Hippocampal formation (tissue), 2 donors: Measurements from ENCODE around the gene PPP1R3D.
"Not testable (repeated sequence)": the region's sequence is repeated elsewhere in the genome, so short reads cannot be mapped to it uniquely, and the experiment has no call there.

Experiments
- DNase-seq, 2 donors: peaks; one replicate each; lab custom pipeline; 2025; lab: John Stamatoyannopoulos, UW

The PPP1R3D gene

GRCh38 chr20:59925359-59925758 lies 14.7 kb downstream of the PPP1R3D start:
- no peak for DNase-seq

DNA sequence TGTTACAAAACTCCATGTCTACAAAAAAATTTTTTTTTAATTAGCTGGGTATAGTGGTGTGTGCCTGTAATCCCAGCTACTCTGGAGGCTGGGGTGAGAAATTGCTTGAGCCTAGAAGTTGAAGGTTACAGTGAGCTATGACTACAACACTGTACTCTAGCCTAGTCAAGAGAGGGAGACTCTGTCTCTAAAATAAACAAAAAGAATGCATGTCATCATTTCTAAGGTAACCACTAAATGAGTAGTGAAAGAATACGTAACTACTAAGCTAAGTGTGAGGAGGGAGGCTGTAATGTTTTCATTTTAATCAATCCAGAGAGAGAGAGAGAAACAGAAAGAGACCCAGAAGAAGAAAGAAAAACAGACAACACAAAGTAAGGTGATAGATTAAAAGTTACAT lies 16.6 kb downstream of the PPP1R3D start:
- DNase-seq: no peak

GRCh38 chr20:59920944-59921343 lies 19.2 kb downstream of the PPP1R3D start:
- DNase-seq: no peak

DNA sequence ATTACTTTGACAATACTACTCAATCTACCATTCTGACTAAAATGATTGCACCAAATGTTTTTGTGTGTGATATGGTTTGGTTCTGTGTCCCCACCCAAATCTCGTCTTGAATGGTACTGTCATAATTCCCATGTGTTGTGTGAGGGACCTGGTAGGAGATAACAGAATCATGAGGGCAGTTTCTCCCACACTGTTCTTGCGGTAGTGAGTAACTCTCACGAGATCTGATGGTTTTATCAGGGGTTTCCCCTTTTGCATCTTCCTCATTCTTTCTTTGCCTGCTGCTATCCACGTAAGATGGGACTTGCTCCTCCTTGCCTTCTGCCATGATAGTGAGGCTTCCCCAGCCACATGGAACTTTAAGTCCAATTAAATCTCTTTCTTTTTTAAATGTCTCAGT lies 27.5 kb downstream of the PPP1R3D start:
- no peak for DNase-seq

DNA sequence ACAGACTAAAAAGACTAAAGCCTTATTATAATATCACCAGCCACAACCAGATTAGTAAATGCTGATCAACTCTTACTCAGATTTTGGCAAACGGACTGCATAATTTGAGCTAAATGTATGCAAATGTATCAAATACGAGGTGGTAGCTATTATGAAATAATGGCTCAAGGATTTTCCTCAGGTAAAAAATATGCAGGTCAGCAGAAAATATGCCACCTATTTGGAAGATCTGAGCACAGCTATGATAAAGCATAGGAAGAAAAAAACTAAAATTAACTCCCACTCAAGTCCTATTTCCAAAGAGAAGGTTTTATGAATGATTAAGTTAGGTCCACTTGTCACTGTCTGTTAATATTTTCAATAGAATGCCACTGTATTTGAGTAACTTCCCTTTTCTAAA lies 29.1 kb downstream of the PPP1R3D start:
- no peak for DNase-seq

DNA sequence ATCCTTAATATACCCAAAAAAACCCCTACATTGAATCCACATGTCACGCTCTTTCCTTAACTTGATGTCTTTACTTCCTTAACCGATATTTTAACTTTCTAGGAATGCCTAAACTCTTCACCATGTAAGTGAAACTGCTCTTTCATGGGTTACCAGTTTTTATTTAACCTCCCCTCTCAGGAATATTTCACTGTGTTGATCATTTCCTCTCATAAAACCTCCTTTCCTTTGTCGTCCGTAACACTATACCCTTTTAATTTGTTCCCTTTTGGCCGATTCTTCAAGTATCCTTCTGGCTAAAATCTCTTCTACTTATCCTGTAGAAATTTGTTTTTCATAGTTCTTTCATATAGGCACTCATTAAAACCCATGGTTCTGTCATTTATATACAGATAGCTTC lies 31.2 kb downstream of the PPP1R3D start:
- DNase-seq: no peak

GRCh38 chr20:59903621-59904020 lies 36.5 kb downstream of the PPP1R3D start:
- DNase-seq: no peak

DNA sequence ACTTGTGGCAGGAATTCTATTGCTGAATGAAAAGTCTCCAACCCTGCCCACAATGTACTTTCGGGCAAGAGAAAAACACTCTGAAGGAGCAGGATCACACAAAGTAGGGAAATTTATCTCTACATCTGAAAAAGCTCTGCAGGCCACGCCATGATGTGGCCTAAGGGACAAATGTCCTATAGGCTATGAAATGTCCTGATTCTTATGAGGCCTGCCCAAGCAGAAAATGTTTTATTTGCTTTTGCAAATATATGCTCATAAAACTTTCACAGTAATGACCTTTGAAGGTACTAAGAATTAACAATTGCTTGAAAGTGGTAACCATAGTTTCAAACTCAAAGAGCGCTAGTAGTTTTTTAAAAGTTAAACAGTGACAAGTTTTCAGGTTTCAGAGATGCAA lies 37.6 kb downstream of the PPP1R3D start:
- DNase-seq: no peak

- no peak for DNase-seq
Measured at GRCh38 chr20:59895908-59896307, 44.2 kb downstream of the PPP1R3D start.

DNA sequence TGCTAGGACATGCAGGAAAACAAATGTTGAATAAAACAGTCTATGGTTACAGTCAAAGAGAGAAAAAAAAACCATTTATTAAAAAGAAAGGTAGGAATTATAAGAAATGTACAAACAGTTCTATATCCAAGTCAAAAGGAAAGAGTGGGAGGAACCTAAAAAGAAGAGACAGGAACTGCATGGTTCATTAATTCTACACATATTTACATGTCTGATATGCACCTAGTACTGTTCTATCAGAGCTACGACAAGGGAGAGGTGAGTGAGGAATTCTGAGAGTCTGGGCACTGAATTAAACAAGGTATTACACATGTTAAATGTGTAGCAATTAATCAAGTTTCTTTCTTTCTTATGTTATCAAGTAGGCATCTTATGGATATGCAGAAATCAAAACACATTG lies 48.5 kb downstream of the PPP1R3D start:
- no peak for DNase-seq

GRCh38 chr20:59890035-59890434 lies 50.1 kb downstream of the PPP1R3D start:
- not testable (repeated sequence) for DNase-seq

- no peak for DNase-seq
Measured at GRCh38 chr20:59888050-59888449, 52.1 kb downstream of the PPP1R3D start.
